Measurements from ENCODE around the gene FNIP1. TPM values are rescaled to one million over a fixed set of nuclear protein-coding genes. Genes with fewer than 3 reads are reported as not detected.

The FNIP1 gene
- total RNA-seq, 2 donors from 2014 or later, result 23.0 to 23.8 TPM

DNA sequence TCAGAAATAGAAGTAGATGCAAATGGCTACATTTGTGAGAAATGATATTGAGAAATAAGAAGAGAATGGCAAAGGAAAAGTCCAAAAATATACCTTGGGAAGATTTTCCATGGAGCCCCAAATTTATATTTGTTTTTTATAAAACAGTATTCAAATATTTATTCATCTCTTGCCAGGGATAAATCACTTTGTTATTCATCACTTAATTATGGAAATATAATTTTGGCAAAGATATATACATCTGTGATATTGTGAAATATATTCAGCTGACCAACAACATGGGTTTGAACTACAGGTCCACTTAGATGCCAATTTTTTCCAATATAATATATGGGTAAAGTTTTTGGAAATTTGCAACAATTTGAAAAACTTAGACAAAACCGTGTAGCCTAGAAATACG, 142.0 kb downstream of the FNIP1 start:
- DNase-seq (no peak), ATAC-seq (replicated peaks in 1 of 2) (no peak)
- no peaks in the 10 kb centered on the region for H3K27me3 Mint-ChIP-seq (ENCODE audit: low read depth)
- H3K4me1 Mint-ChIP-seq (ENCODE audit: low read depth), result peaks cover 12% of the 10 kb centered on the region
- H3K36me3 Mint-ChIP-seq (ENCODE audit: insufficient read depth in 2 of 2), result peaks cover 10 to 17% of the 10 kb centered on the region in 2 donors
- no peak overlapping the region for H3K4me3 Mint-ChIP-seq
- peaks cover 2 to 4% of the 10 kb centered on the region in 2 donors for H3K9me3 Mint-ChIP-seq
- H3K27ac Mint-ChIP-seq, result no peak overlapping the region

DNA sequence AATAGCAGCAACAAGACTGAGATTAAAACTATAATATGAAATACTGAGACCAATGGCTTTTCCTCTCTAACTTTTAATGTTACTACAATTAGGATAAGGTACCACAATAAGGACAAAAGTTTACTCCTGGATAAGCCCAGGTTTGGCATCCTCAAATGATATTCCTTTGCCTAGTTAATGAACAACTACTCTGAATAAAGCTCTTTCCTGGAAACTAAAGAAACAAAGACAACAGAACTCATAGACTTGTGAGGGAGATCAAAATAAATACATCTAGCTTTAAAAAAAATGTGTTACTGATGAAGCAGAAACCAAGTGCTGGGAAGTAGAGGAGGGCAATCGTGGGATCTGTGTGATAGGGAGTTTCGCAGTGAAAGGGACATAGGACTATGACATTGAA, 142.5 kb downstream of the FNIP1 start:
- ATAC-seq (replicated peaks in 1 of 2) (no peak), DNase-seq (no peak)
- Mint-ChIP-seq H3K27ac (no peak overlapping the region), H3K4me3 (no peak overlapping the region), H3K36me3 (ENCODE audit: insufficient read depth in 2 of 2) (peaks cover 10 to 13% of the 10 kb centered on the region in 2 donors), H3K9me3 (peaks cover 2 to 3% of the 10 kb centered on the region in 2 donors), H3K27me3 (ENCODE audit: low read depth) (no peaks in the 10 kb centered on the region), H3K4me1 (ENCODE audit: low read depth) (peaks cover 12% of the 10 kb centered on the region)

DNA sequence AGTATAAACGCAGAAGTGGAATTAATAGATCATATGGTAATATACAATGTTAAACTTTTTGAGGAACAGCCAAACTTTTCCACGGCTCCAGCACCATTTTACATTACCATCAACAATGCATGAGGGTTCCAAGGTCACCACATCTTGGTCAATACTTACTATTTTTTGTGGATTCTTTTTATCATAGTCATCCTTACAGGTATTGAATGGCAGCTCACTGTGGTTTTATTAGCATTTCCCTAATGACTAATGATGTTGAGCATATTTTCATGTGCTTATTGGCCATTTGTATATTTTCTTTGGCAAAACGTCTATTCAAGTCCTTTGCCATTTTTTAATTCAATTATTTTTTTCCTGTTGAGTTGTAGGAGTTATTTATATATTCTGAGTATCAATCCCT, 147.7 kb downstream of the FNIP1 start:
- H3K4me3 Mint-ChIP-seq, result no peak overlapping the region
- H3K36me3 Mint-ChIP-seq (ENCODE audit: insufficient read depth in 2 of 2), result peaks cover 3 to 5% of the 10 kb centered on the region in 2 donors
- ATAC-seq (replicated peaks in 1 of 2) (no peak), DNase-seq (no peak)
- H3K4me1 Mint-ChIP-seq (ENCODE audit: low read depth), result no peaks in the 10 kb centered on the region
- no peak overlapping the region for H3K27ac Mint-ChIP-seq
- H3K9me3 Mint-ChIP-seq, result no peaks in the 10 kb centered on the region
- H3K27me3 Mint-ChIP-seq (ENCODE audit: low read depth), result no peaks in the 10 kb centered on the region

DNA sequence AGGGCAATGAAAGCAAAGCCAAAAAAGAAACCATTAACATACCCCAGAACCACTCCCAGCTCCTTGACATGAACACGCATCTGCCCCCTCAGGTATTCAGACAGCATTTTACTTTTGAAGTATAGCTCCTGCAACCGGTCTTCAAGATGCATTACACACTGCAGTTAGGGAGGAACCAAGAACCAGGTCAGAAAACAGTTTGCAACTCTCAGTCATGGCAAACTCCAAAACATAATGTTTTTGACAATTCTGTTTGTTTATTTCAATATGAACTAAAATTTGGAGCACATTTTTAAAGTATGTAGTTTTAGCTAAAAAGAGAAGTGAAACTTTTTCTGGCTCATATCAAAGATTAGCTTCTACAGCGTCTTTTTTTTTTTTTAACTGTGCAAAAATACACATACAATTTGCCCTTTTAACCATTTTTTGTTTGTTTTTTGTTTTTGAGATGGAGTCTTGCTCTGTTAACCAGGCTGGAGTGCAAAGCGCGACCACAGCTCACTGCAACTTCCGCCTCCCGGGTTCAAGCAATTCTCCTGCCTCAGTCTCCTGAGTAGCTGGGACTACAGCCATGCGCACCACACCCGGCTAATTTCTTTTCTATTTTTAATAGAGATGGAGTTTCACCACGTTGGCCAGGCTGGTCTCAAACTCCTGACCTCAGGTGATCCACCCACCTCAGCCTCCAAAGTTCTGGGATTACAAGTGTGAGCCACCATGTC, 149.6 kb downstream of the FNIP1 start:
- H3K27ac Mint-ChIP-seq, result no peak overlapping the region
- no peaks in the 10 kb centered on the region for H3K9me3 Mint-ChIP-seq
- DNase-seq (no peak), ATAC-seq (replicated peaks in 1 of 2) (no peak)
- H3K36me3 Mint-ChIP-seq (ENCODE audit: insufficient read depth in 2 of 2), result peaks cover 3 to 5% of the 10 kb centered on the region in 2 donors
- H3K4me3 Mint-ChIP-seq, result no peak overlapping the region
- H3K4me1 Mint-ChIP-seq (ENCODE audit: low read depth), result no peaks in the 10 kb centered on the region
- H3K27me3 Mint-ChIP-seq (ENCODE audit: low read depth), result no peaks in the 10 kb centered on the region

DNA sequence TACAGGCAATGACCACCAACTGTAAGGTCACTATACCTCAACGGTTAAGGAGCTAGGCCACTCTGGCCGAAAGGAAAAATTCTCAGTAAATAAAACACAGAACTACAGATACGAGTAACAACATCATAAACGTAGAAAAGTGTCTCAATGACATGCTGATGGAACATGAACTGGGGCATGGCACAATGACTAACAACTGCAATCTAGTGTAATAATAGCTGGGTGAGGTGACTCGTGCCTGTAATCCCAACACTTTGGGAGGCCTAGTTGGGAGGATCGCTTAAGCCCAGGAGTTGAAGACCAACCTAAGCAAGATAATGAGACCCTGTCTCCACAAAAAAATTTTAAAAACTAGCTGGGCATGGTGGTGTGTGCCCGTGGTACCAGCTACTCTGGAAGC, 152.0 kb downstream of the FNIP1 start:
- H3K4me3 Mint-ChIP-seq, result no peak overlapping the region
- no peaks in the 10 kb centered on the region for H3K27me3 Mint-ChIP-seq (ENCODE audit: low read depth)
- no peak for DNase-seq
- H3K27ac Mint-ChIP-seq, result peak overlapping the region; percentile 54
- no peaks in the 10 kb centered on the region for H3K9me3 Mint-ChIP-seq
- no peaks in the 10 kb centered on the region for H3K36me3 Mint-ChIP-seq (ENCODE audit: insufficient read depth in 2 of 2)
- ATAC-seq (replicated peaks in 1 of 2), result no peak
- H3K4me1 Mint-ChIP-seq (ENCODE audit: low read depth), result peaks cover 16% of the 10 kb centered on the region

DNA sequence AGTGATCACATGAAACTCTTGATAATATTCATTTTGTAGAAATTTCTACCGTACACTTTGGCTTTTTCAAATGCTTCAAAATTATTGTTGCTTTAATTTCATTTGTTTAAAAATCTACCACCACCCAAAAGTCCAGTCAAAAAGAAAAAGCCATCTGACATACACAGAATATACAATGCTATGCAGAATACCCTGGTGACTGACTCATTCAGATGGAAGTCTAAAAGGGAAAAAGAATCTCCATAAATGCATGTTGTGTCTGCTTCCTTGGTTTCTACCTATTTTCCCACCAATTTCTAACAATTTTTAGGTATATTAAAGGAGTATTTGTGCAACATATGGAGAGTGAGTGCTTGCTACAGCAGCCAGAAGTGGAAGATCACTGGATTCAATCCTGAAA, 152.4 kb downstream of the FNIP1 start:
- DNase-seq (no peak), ATAC-seq (replicated peaks in 1 of 2) (no peak)
- no peaks in the 10 kb centered on the region for H3K9me3 Mint-ChIP-seq
- peaks cover 21% of the 10 kb centered on the region for H3K4me1 Mint-ChIP-seq (ENCODE audit: low read depth)
- H3K27ac Mint-ChIP-seq, result peak overlapping the region; percentile 54
- H3K27me3 Mint-ChIP-seq (ENCODE audit: low read depth), result no peaks in the 10 kb centered on the region
- no peaks in the 10 kb centered on the region for H3K36me3 Mint-ChIP-seq (ENCODE audit: insufficient read depth in 2 of 2)
- H3K4me3 Mint-ChIP-seq, result no peak overlapping the region

DNA sequence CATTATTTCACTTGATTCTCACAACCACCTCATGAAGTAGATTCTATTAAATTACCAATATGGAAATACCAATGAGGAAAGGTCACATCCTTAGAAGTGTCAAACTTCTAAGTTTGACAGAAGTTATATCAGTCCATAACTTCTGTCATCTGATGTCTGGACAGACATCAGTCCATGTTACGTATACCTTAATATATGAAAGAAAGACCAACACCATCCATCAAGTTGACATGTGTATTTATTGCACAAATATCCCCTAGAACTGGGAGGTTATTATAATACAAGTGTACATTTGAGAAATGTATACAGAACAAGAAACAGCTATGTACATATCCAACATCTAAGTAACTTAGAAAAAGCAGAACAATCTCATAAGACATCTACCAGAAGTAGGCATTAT, 155.3 kb downstream of the FNIP1 start:
- DNase-seq (no peak), ATAC-seq (replicated peaks in 1 of 2) (no peak)
- Mint-ChIP-seq H3K4me1 (ENCODE audit: low read depth) (peaks cover 29% of the 10 kb centered on the region), H3K27me3 (ENCODE audit: low read depth) (no peaks in the 10 kb centered on the region), H3K4me3 (no peak overlapping the region), H3K36me3 (ENCODE audit: insufficient read depth in 2 of 2) (no peaks in the 10 kb centered on the region), H3K9me3 (no peaks in the 10 kb centered on the region), H3K27ac (peak overlapping the region; percentile 15)

DNA sequence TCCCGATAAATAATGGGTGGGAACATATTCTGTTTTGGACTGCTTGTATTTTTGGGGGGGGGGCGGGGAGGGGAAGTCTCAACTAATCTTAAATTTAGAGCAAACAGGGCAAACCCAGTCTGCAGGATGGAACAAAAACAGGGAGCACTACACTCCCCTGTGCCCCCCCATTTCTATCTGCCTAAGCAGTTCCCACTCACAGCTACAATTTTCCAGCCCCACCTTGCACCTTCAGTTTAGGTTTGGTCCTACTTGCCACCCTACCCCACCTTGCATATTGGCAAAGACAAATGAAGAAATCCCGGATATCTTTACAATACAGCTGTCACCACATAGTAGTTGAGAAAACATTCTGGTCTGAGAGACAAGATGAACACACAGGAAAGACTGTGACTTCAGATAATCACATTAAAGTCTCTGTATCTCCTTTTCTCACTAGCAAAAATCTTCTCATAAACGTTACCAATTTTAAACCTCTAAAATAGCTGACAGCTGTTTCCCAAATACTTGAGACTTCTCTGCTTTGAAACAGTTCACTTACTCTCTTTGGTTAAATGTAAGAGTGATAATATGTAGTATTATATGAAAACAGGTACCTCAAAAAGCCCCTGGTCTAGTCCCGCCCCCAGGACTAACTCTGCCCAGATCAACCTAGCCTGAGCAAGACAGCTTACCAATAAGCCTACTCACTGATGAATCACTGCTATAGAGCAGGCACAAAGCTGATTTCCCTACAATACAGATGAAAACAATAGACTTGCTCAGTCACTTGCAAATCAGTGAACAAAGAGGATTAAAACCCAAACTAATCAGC, 156.6 kb downstream of the FNIP1 start:
- no peaks in the 10 kb centered on the region for H3K9me3 Mint-ChIP-seq
- ATAC-seq (replicated peaks in 1 of 2) (peak; percentile 98 to 99), DNase-seq (peak; percentile 76 to 83)
- H3K27me3 Mint-ChIP-seq (ENCODE audit: low read depth), result no peaks in the 10 kb centered on the region
- peaks cover 35% of the 10 kb centered on the region for H3K4me1 Mint-ChIP-seq (ENCODE audit: low read depth)
- peak overlapping the region; percentile 93 for H3K27ac Mint-ChIP-seq
- peak overlapping the region; percentile 80 to 87 for H3K4me3 Mint-ChIP-seq
- no peaks in the 10 kb centered on the region for H3K36me3 Mint-ChIP-seq (ENCODE audit: insufficient read depth in 2 of 2)

DNA sequence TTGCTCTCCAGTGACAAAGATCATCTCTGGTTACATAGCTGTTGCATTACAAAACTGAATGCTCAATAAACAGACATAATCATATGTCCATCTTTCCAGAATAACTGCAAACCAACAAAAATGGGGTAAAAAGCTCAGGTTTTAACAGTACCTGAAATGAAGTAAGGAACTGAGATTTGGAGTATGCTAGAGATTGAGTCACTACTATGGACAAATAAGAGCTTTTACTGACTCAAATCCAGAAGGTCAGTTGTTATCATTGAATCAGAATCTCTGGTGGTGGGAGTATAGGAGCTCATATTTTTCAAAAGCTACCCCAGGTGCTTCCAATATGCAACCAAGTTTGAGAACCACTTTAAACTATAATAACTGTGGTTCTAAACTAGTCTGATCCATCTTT, 157.7 kb downstream of the FNIP1 start:
- DNase-seq, result no peak
- peaks cover 3% of the 10 kb centered on the region in 2 donors for H3K36me3 Mint-ChIP-seq (ENCODE audit: insufficient read depth in 2 of 2)
- ATAC-seq (replicated peaks in 1 of 2), result no peak
- H3K27me3 Mint-ChIP-seq (ENCODE audit: low read depth), result no peaks in the 10 kb centered on the region
- H3K4me3 Mint-ChIP-seq, result peak overlapping the region; percentile 71 to 80
- peaks cover 35% of the 10 kb centered on the region for H3K4me1 Mint-ChIP-seq (ENCODE audit: low read depth)
- H3K27ac Mint-ChIP-seq, result peak overlapping the region; percentile 91
- H3K9me3 Mint-ChIP-seq, result no peaks in the 10 kb centered on the region

DNA sequence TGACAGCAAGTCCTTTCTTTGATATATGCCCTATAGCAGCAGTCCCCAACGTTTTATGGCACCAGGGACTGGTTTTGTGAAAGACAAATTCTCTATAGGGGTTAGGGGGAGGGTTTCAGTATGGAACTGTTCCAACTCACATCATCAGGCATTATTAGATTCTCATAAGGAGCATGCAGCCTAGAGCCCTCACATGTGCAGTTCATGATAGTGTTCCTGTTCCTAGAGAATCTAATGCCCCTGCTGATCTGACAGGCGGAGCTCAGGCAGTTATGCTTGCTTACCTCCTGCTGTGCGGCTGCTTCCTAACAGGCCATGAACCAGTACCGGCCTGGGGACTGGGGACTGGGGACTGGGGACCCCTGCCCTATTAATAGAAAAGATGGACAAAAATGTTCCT, 159.1 kb downstream of the FNIP1 start:
- H3K4me3 Mint-ChIP-seq, result no peak overlapping the region
- H3K9me3 Mint-ChIP-seq, result no peaks in the 10 kb centered on the region
- H3K27me3 Mint-ChIP-seq (ENCODE audit: low read depth), result no peaks in the 10 kb centered on the region
- DNase-seq, result no peak
- H3K4me1 Mint-ChIP-seq (ENCODE audit: low read depth), result peaks cover 35% of the 10 kb centered on the region
- no peak for ATAC-seq (replicated peaks in 1 of 2)
- H3K36me3 Mint-ChIP-seq (ENCODE audit: insufficient read depth in 2 of 2), result peaks cover 6% of the 10 kb centered on the region in 2 donors
- peak overlapping the region; percentile 67 for H3K27ac Mint-ChIP-seq

DNA sequence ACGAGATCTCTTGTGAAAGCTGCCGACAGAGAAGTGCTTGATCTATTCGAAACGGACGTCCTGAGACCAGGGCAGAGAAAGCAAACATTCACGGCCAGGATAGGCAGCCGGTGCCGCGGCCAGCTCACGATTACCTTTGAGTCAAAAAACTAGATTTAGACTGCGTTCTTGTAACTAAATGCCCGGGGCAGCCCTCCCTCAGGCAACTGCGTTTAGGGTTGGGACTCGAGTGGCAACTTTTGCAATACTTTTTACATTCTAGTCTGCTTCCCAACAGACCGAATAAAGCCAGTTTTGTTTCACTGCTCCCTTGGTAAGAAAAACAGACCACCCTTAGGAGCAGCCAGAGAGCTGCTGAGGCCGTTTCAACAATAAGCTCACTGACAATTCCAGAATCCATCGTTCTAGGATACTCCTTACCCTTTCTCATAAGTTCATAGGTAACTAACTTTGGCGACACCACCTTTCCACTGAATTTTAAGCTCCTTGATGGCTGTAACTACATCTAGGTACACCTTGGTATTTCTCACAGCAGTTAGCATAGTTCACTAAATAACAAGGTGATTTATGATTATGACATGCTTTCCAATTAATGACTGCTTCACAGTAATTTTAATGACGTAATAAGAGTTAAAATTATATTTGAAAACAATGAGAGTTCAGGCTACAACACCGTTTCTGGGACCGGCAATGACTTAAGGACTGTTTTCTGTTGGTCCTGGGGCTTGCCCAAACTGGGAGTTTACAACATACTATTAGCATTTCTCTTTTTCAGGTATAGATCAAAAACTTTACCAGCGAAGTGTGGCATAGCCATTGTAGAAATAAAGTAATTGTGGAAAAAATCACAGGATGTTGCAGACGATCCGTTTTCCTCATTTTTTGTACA, 160.9 kb downstream of the FNIP1 start:
- peak overlapping the region; percentile 98 for H3K27ac Mint-ChIP-seq
- H3K36me3 Mint-ChIP-seq (ENCODE audit: insufficient read depth in 2 of 2), result peaks cover 6% of the 10 kb centered on the region in 2 donors
- DNase-seq, result no peak
- peaks cover 30% of the 10 kb centered on the region for H3K4me1 Mint-ChIP-seq (ENCODE audit: low read depth)
- H3K4me3 Mint-ChIP-seq, result peak overlapping the region; percentile 91 to 94
- H3K9me3 Mint-ChIP-seq, result no peaks in the 10 kb centered on the region
- ATAC-seq (replicated peaks in 1 of 2), result peak in 1 of 2 donors; percentile 1
- H3K27me3 Mint-ChIP-seq (ENCODE audit: low read depth), result no peaks in the 10 kb centered on the region

DNA sequence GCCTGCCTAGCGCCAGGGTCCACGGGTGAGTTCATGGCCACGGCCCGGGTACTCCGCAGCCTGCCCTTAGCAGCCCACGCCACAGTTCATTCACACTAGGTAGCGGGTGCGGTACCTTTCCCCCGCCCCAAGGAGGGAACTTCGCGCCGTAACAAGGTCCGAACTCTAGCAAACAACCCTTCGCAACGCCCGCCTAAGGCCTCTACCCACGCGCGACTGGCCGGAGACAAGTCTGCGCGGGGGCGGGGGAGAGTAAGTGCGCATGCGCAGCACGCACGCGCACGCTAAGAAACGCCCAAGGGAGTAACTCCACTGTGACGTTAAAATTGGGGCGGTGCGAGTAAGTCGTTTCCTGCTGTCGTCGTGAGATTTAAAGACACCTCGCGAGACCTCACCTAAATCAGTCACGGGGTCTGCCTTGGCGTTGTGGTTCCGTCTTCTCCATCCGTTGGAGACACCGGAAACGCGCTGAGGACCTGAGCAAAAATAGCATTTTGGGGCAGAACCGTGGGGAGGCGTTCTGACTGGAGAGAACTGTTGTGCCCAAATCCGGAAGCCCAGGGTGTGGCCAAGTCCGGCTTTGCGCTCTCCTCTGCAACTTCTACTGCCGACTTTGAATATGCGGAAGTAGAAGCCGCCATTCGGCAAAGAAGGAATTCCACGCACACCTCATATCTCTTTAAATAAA, 161.7 kb downstream of the FNIP1 start, which contains the start of gene RAPGEF6:
RAPGEF6 (minus strand) TSS at position 234 of the 688 bp plus-strand sequence; CDS start at position 35, 199 bp downstream.
- peaks cover 23% of the 10 kb centered on the region for H3K4me1 Mint-ChIP-seq (ENCODE audit: low read depth)
- no peaks in the 10 kb centered on the region for H3K27me3 Mint-ChIP-seq (ENCODE audit: low read depth)
- H3K36me3 Mint-ChIP-seq (ENCODE audit: insufficient read depth in 2 of 2), result peaks cover 6% of the 10 kb centered on the region in 2 donors
- peak within 1 kb of the TSS; percentile 98 for H3K27ac Mint-ChIP-seq
- ATAC-seq (replicated peaks in 1 of 2) (peak; percentile 89 to 92), DNase-seq (peak; percentile 96 to 98)
- H3K9me3 Mint-ChIP-seq, result no peaks in the 10 kb centered on the region
- peak within 1 kb of the TSS; percentile 91 to 94 for H3K4me3 Mint-ChIP-seq

Data from activated T-cell treated with anti-CD3 and anti-CD28 coated beads, Interleukin-2, amount 50 U/mL, for 72 hours (primary cell).